ENCODE measurements around the gene CNP.

DNA sequence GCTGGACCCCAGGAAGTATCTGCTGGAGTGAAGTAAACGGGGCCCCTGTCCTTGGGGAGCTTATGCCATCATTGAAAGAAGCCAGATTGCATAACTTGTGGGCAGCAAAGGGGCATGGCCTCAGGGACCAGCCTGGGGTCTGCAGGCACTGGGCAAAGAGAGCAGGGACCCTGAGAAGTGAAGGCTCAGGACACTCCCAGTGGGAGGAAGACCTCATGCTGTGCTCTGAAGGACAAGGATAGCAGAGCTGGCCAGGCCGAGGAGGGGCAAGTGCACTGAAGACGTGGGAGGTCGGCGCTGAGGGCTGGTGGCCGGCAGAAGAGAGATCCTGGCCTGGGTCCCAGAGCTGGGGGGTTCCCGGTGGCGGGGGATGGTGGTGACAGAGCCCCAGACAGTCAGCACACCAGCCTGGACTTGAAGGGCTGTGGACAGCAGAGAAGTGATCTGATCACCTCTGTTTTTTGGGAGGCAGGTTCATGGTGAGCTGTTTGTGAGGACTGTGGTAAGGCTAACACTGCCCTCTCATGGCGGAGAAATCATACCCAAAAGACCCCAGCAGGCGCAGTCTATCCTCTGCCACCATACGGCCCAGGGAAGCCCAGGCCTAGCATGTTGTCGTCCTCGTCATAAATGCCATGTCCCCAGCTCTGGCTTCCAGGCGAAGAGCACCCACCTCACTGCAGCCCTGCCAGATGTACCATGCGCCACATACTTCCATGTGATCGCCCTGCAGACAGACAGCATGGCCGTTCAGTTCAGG, 7.1 kb upstream of the CNP start:
- TF ChIP-seq, protein P1, sequence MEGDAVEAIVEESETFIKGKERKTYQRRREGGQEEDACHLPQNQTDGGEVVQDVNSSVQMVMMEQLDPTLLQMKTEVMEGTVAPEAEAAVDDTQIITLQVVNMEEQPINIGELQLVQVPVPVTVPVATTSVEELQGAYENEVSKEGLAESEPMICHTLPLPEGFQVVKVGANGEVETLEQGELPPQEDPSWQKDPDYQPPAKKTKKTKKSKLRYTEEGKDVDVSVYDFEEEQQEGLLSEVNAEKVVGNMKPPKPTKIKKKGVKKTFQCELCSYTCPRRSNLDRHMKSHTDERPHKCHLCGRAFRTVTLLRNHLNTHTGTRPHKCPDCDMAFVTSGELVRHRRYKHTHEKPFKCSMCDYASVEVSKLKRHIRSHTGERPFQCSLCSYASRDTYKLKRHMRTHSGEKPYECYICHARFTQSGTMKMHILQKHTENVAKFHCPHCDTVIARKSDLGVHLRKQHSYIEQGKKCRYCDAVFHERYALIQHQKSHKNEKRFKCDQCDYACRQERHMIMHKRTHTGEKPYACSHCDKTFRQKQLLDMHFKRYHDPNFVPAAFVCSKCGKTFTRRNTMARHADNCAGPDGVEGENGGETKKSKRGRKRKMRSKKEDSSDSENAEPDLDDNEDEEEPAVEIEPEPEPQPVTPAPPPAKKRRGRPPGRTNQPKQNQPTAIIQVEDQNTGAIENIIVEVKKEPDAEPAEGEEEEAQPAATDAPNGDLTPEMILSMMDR (IDR thresholded peaks at IDR 0.05) = no peak
- TF ChIP-seq POLR2A (IDR thresholded peaks at IDR 0.05) = no peak
